T-helper 17 cell (primary cell): ENCODE measurements around the gene TSPAN9. TPM values are rescaled to one million over a fixed set of nuclear protein-coding genes. Genes with fewer than 3 reads are reported as not detected.

ENCODE experiments used
- ATAC-seq: fragments of 150-1000 bp; cut with Tn5 transposase; 2 replicates; pipeline ENCODE4 v1.10.0; 2021; ENCODE audit warnings: mild to moderate bottlenecking, moderate library complexity
- DNase-seq, 3 donors: peaks; one replicate each; pipeline versions ENCODE4 v3.0.0 to v3.0.0-alpha.2; 2020 to 2021
- H3K9me3 ChIP-seq: one replicate; pipeline ENCODE4 v1.7.0; 2013; ENCODE audit warnings: low read length, mild to moderate bottlenecking; ENCODE audit not compliant: control insufficient read depth, poor library complexity, severe bottlenecking
- H3K27ac Mint-ChIP-seq: one replicate; pipeline ENCODE4 v1.8.0; 2022; ENCODE audit warnings: mild to moderate bottlenecking, moderate library complexity, mixed read lengths
- H3K27me3 Mint-ChIP-seq: one replicate; pipeline ENCODE4 v1.8.0; 2022; ENCODE audit warnings: mixed read lengths
- H3K36me3 Mint-ChIP-seq: one replicate; pipeline ENCODE4 v1.8.0; 2022; ENCODE audit warnings: low read depth, mixed read lengths
- H3K4me1 Mint-ChIP-seq: one replicate; pipeline ENCODE4 v1.8.0; 2022; ENCODE audit warnings: mild to moderate bottlenecking, mixed read lengths
- H3K4me3 Mint-ChIP-seq: one replicate; pipeline ENCODE4 v1.8.0; 2022; ENCODE audit warnings: mild to moderate bottlenecking, moderate library complexity, mixed read lengths
- total RNA-seq, 4 donors: library from RNA in 2 of 4; stranded (reverse) in 2 of 4; gene quantifications; one replicate each; pipeline ENCODE4 v1.2.3 and lab custom pipeline; 2022 to 2026

The TSPAN9 gene
- total RNA-seq, 2 donors from 2014 or later, result 1.4 to 24.2 TPM

DNA sequence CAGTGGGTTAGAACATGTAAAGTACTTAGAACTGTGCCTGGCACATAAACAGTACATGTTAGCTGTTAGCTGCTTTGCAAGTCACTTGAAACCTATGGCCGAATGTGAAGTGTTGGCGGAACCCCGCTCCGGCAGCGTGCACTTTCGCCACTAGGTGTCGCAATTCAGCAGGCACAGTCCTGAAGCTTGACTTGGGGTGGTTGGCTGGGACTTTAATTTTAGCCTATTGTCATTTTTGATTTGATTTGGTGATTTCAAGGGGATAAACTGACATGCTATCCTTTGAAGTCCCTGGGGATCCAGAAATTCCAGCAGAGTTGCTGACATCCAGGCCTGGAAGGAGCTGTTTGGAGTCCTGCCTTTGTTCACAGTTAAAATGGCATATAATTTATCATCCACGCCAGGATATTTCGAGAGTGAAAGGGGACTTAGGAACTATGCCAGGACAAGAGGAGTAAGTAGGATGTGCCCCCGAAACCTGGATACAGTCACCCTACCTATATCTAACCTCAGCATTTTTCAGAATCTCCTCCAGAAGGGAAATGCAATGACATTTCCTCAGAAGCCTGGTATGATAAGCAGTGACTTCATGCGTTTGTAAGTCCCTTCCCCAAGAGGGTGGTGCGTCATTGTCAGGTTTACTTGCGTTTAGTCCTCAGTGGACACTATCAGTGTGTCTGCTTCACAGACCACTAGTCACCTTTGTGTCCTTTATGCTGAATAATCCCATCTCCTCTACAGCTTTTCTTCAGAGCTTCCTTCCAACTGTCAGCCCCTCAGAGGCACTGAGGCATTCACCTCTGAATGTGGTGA, 3.5 kb upstream of the TSPAN9 start:
- H3K9me3 ChIP-seq, result no peaks in the 10 kb centered on the region
- Mint-ChIP-seq H3K27me3 (peaks cover 18% of the 10 kb centered on the region), H3K4me1 (no peaks in the 10 kb centered on the region), H3K36me3 (no peaks in the 10 kb centered on the region), H3K4me3 (no peak overlapping the region), H3K27ac (no peak overlapping the region)
- DNase-seq, result peak; percentile 64 to 80 (median 65)
- peak; percentile 66 for ATAC-seq

DNA sequence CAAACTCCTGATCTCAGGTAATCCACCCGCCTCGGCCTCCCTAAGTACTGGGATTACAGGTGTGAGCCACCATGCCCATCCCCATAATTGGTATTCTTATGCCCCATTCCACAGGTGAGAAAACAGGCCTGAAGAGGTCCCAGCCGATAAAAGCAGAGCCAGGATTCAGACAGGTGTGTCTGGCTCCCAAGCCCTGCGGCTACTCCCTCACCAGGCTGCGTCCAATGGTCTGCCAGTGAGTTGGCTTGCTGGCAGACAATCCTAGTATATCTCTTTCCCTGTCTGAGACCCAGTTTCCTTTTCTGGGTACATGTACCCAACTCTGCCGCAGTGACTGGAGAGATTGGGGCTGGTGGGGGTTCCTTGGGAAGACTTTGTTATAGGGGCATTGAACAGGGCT, 1.9 kb upstream of the TSPAN9 start:
- peak overlapping the region; percentile 45 for H3K27ac Mint-ChIP-seq
- no peak for ATAC-seq
- H3K4me1 Mint-ChIP-seq, result no peaks in the 10 kb centered on the region

DNA sequence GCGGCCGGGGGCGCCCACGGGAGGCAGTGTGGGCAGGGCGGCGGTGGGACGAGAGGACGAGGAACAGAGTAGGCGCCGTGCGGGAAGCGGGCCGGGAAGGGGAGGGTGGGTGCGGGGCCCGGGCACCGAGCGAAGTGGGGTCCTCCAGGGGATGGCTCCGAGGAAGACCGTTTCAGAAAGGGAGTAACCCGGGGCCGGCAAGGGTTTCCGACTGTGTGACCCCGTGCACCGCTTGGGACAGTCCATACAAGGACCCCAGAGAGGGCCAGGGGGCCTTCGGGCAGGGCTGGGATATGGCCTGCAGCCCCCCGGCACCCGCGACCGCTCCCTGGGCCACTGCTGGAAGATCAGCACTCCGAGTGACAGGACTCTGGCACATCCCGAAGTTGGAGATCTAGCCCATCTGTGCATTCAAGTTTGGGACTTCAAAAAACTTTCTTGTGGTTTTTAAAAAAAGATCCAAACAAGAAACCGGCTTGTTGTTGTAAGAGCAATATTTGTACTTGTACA, 448 bp downstream of the TSPAN9 start:
- DNase-seq (no peak), ATAC-seq (peak; percentile 7)
- Mint-ChIP-seq H3K36me3 (no peaks in the 10 kb centered on the region), H3K27ac (peak overlapping the region; percentile 59), H3K27me3 (no peaks in the 10 kb centered on the region), H3K4me1 (no peaks in the 10 kb centered on the region), H3K4me3 (peak overlapping the region; percentile 71)
- H3K9me3 ChIP-seq, result no peaks in the 10 kb centered on the region

More for the DNA sequence above, 1.9 kb upstream of the TSPAN9 start:
- DNase-seq, result no peak
- Mint-ChIP-seq H3K27me3 (peaks cover 4% of the 10 kb centered on the region), H3K4me3 (peak overlapping the region; percentile 81), H3K36me3 (no peaks in the 10 kb centered on the region)
- no peaks in the 10 kb centered on the region for H3K9me3 ChIP-seq

DNA sequence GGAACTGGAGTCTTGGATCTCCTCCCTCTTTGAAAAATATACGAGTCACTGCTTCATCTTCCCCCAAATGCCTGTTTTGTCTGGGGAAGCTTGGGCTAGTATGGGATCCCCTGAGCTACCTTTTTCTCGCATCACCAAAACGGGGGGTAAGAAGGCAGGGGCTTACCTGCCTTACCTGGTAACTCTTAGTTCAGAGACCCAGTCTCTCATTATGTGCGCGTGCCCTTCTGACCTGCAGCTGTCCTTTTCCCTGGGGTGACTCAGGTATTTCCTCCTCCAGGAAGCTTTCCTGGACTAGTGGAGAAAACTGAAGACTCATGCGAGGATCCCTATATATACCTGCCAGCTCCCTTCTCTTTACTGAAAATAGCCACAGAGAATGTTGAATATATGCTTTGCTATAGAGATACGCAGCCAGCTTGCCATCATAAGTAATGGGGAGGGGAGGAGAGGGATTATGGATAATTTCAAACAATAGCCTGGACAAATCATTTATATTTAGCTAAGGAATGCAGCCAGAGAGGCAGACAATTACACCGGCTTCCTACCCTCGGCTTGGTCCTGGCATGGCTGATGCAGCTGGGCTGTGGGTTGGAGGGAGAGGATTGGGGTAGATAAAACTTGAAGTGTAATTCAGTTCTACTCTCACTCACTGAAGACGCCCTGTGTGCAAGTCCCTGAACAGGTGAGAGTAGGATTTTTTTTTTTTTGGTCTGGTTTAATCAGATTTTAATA, 1.1 kb downstream of the TSPAN9 start:
- H3K9me3 ChIP-seq, result no peaks in the 10 kb centered on the region
- no peaks in the 10 kb centered on the region for H3K27me3 Mint-ChIP-seq
- DNase-seq (no peak), ATAC-seq (no peak)
- H3K36me3 Mint-ChIP-seq, result no peaks in the 10 kb centered on the region
- H3K4me3 Mint-ChIP-seq, result peak overlapping the region; percentile 71
- peak overlapping the region; percentile 59 for H3K27ac Mint-ChIP-seq
- no peaks in the 10 kb centered on the region for H3K4me1 Mint-ChIP-seq

DNA sequence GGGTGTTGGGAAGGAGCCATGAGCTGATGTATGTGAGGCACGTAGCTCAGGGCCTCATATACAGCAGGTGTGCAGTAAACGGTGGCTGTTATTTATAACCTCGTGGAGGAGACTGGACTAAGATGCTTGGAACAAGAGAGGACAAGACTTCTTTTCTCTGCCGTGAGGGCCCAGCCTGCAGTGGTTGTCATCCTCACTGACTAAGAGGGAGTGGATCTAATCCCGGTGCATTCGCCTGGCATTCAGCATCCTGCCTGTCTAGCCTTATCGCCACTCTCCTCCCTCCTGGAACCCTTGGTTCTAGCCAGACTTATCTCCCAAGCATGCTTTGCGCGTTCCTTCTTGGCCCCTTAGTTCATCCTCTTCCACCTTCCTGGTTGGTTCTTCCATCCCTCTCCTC, 3.9 kb downstream of the TSPAN9 start:
- Mint-ChIP-seq H3K4me3 (no peak overlapping the region), H3K27me3 (no peaks in the 10 kb centered on the region), H3K27ac (no peak overlapping the region), H3K4me1 (no peaks in the 10 kb centered on the region), H3K36me3 (no peaks in the 10 kb centered on the region)
- H3K9me3 ChIP-seq, result no peaks in the 10 kb centered on the region
- ATAC-seq, result no peak
- DNase-seq, result no peak

DNA sequence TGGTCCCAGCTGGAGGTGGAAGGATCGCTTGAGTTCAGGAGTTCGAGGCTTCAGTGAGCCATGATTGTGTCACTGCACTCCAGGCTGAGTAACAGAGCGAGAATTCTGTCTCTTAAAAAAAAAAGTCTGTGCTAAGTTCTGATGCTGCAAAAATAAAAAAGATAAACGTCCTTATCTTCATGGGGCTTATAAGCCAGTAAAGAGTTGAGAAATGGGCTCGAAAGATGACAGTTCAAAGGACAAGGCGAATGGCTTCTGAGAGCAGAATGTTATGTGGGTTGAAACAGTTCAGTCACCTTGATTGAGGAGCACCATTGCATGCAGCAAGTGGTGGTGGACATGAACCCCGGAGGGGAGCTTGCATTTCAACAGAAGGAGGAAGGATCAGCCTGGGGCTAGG, 4.7 kb downstream of the TSPAN9 start:
- no peaks in the 10 kb centered on the region for H3K27me3 Mint-ChIP-seq

DNA sequence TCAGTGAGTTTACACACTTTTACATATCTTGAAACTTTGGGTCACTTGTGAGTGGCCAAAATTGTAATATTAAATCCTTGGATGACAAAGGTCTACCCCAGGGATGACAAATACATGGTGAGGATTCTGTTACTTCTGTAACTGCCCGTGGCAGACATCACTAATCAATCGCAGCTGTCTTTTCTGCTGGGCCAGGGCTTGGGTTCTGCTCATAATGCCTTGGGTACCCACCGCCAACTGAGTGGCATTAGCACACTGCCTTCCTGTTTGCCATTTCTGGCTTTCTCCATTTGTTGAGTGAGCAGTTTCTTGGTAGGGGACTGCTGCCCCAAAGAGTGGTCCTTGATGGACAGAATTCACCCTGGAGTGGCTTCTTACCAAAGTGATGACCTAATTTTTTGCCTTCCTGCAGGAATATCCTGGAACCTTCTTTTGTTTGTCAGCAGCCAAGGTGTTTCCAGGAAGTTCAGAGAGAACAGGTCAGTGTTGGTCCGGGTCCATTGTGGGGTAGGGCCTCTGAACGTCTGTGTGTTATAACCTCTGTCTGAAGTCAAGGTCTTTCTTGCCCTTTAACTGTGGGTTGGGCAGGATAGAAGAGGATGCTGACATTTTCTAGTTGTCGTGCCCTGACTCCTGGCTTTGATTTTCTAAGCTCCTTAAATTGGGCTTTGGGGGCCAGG, 6.2 kb downstream of the TSPAN9 start:
- no peaks in the 10 kb centered on the region for H3K27me3 Mint-ChIP-seq
- H3K9me3 ChIP-seq, result no peaks in the 10 kb centered on the region
- ATAC-seq (no peak), DNase-seq (no peak)
- H3K4me3 Mint-ChIP-seq, result no peak overlapping the region
- H3K27ac Mint-ChIP-seq, result no peak overlapping the region
- H3K4me1 Mint-ChIP-seq, result peaks cover 2% of the 10 kb centered on the region
- no peaks in the 10 kb centered on the region for H3K36me3 Mint-ChIP-seq

More for the DNA sequence above, 4.7 kb downstream of the TSPAN9 start:
- no peak for ATAC-seq
- Mint-ChIP-seq H3K27ac (peak overlapping the region; percentile 8), H3K4me3 (no peak overlapping the region), H3K4me1 (peaks cover 2% of the 10 kb centered on the region), H3K36me3 (no peaks in the 10 kb centered on the region)
- H3K9me3 ChIP-seq, result no peaks in the 10 kb centered on the region
- no peak for DNase-seq

DNA sequence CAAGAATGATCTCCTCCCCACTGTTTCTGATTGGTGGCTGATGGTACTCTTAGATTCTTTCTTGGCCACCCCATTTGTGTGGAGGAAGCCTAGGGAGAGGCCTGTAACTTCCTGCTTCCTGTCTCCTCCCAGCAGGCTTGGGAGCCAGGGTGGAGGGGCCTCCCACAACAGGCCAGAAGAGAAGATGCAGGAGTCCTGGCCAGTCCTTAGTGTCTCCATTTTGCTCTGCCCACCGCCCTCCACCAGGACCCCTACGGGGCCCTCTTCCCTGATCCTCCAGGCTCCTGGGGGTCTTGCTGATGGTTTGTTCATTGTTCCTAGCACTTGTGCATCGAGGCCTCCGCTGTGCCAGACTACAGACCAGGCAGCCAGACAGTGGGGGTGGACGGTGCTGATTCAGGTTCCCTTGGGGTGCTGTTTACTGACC, 6.8 kb downstream of the TSPAN9 start:
- peaks cover 2% of the 10 kb centered on the region for H3K4me1 Mint-ChIP-seq
- H3K9me3 ChIP-seq, result no peaks in the 10 kb centered on the region
- H3K4me3 Mint-ChIP-seq, result no peak overlapping the region
- DNase-seq (no peak), ATAC-seq (no peak)
- no peak overlapping the region for H3K27ac Mint-ChIP-seq
- H3K36me3 Mint-ChIP-seq, result no peaks in the 10 kb centered on the region
- H3K27me3 Mint-ChIP-seq, result no peaks in the 10 kb centered on the region

DNA sequence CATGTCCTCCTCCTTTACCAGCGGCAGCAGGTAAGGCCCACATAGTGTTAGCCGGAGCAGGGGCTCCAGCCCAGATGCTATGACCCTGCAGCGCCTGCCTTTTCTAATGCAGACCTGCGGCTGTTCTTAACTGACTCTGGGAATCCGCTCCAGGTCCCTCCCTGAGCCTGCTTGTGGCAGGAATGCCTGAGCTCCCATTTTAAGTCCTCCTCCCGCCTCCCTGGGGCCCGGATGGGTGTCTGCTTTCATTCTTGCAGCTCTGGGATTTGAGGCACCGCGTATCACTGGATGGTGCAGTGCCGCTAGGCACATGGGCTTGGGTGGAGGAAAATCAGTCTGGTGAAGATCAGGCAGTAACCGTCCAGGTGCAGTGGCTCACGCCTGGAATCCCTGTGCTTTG, 7.6 kb downstream of the TSPAN9 start:
- no peaks in the 10 kb centered on the region for H3K27me3 Mint-ChIP-seq
- H3K36me3 Mint-ChIP-seq, result no peaks in the 10 kb centered on the region
- peaks cover 2% of the 10 kb centered on the region for H3K4me1 Mint-ChIP-seq
- no peak overlapping the region for H3K4me3 Mint-ChIP-seq
- ATAC-seq (no peak), DNase-seq (no peak)
- no peak overlapping the region for H3K27ac Mint-ChIP-seq
- H3K9me3 ChIP-seq, result no peaks in the 10 kb centered on the region

DNA sequence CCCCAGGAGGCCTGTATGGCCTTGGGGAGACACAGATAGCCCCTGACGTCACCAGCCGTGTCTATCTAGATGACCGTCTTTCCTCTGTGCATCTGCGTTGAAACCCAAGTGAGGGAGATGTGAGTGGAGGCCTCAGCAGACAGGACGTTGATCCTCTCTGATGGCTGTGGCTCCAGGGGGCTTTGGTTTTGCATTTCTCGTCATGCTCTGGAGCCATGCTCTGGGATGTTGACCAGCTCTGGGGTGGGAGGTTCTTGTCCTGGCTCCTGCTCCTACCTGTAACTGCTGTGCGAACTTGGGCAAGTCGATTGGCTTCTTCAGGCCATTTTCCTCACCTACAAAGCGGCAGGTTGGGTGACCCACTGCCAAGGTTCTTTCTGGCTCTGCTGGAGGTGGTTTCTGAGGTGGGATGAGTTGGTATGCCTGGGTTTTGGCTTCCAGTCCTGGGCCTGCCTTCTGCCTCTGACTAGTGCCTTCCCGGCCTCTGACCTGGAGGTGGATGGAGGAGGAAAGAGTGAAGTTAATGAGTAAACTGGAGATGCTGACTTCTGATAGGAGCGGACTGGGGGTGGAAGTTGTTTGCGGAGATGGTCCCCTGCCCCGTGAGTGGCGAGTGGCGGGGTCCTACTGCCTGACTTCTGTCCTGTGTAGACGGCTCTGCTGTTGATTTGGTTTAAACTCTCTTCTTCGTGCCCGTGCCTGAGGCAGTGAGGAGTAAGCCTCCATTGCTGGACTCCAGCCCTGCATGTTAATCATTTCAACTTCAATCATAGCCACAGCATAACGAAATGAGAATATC, 8.4 kb downstream of the TSPAN9 start:
- no peaks in the 10 kb centered on the region for H3K36me3 Mint-ChIP-seq
- ATAC-seq (no peak), DNase-seq (no peak)
- H3K9me3 ChIP-seq, result no peaks in the 10 kb centered on the region
- no peak overlapping the region for H3K27ac Mint-ChIP-seq
- no peaks in the 10 kb centered on the region for H3K27me3 Mint-ChIP-seq
- H3K4me3 Mint-ChIP-seq, result no peak overlapping the region
- peaks cover 2% of the 10 kb centered on the region for H3K4me1 Mint-ChIP-seq

DNA sequence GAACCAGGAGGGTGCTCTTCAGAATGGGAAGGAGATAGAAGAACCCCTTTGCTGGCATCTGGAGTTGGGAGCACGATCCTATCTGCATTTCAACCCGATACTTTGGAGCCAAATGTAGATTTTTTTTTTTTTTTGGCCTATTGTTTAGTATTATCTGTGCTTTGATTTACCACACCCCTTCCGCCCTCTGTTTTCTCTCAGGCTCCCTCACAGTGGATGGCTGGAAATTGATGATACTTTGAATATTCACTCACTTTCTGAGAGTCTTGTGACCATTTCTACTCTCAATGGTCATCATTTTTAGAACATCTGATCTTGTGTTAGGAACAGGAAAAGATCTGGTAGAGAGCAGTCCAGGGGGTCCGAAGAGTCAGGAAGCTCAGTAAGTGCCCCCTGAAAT, 9.0 kb downstream of the TSPAN9 start:
- no peaks in the 10 kb centered on the region for H3K9me3 ChIP-seq
- H3K36me3 Mint-ChIP-seq, result no peaks in the 10 kb centered on the region
- no peak overlapping the region for H3K27ac Mint-ChIP-seq
- peaks cover 2% of the 10 kb centered on the region for H3K4me1 Mint-ChIP-seq
- DNase-seq, result no peak
- ATAC-seq, result no peak
- H3K4me3 Mint-ChIP-seq, result no peak overlapping the region
- H3K27me3 Mint-ChIP-seq, result no peaks in the 10 kb centered on the region

DNA sequence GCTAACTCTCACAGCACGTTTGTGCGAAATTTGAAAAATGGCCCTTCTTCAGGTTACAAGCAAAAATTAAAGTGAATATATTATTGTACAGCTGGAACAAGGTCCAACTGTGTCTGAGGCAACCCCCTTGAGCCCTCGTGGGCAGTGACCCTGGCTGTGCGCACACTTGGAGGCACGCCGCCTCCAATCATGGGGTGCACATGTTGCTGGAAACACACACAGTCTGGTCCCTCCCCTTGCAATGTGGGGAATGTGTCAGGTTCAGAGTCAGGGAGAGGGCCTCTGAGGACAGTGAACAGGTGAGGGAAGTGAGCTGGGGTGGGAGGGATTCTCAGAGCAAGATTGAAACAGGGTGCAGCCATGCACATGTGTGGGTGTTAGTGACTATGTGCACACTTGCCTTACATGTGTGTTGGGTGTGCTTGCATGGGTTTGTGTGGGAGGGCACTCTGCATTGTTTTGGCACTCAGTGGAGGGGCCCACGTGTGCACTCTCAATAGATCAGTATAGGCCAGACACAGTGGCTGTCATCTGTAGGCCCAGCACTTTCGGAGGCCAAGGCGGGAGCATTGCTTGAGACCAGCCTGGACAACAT, 9.6 kb downstream of the TSPAN9 start:
- ATAC-seq (no peak), DNase-seq (no peak)
- Mint-ChIP-seq H3K27me3 (no peaks in the 10 kb centered on the region), H3K36me3 (no peaks in the 10 kb centered on the region), H3K4me3 (no peak overlapping the region), H3K27ac (no peak overlapping the region), H3K4me1 (peaks cover 2% of the 10 kb centered on the region)
- H3K9me3 ChIP-seq, result no peaks in the 10 kb centered on the region
